Stimulated activated CD4-positive, alpha-beta T cell treated with anti-CD3 and anti-CD28 coated beads, Interleukin-1b, Interleukin-23, amount 100 ng/mL, for 48 hours (primary cell): Measurements from ENCODE around the gene SF3B2.
"Not testable (repeated sequence)": the region's sequence is repeated elsewhere in the genome, so short reads cannot be mapped to it uniquely, and the experiment has no call there.

ENCODE experiments used
- DNase-seq: peaks from one replicate; pipeline ENCODE4 v3.0.0-alpha.2; 2020

The SF3B2 gene

DNA sequence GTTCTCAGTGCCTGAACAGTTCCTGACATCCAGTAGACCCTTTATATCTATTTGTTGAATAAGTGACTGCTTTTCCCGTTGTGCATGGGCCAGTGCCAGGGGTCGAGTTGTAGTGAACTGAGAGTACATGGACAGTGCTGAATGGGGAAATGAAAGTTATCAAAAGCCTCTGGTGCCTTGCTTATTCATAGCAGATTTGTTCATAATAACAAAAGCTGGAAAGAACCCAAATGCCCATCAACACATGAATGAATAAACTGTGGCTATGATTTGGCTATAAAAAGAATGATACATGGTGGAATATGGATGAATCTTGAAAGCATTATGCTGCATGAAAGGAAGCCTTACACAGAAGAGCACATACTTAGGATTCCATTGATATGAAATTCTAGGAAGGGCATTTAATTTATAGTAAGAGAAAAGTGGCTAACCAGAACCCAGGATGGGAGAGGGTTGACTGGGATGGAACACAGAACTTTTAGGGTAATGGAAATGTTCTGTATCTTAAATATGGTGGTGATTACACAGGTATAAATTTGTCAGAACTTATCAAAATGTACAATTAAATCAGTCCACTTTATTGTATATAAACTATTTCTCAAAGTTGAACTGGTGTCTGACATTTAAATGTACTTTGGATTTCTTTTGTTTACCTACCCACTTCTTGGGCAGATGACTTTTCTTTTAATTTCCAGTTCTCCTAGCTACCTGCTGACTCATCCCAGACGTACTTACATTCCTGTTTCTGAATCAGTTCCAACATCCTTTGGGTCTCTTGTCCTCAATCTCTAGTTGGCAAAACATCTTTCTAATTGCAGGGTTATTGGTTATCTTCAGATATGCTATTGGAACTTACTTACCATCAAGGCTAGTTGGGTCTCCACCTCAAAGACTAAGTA, 60.7 kb downstream of the SF3B2 start:
- DNase-seq = no peak

DNA sequence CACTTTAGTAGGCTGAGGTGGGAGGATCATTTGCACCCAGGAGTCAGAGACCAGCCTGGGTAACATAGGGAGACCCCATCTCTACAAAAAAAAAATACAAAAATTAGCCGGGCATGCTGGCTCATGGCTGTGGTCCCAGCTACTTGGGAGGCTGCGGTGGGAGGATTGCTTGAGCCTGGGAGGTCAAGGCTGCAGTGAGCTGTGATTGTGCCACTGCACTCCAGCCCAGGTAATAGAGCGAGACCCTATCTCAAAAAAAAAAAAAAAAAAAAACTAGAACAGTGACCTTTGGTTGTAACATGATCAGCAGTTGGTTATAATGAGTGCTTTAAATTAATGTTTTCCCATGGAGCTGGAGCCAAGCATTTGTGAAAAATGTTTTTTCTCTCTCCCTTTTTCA, 62.8 kb downstream of the SF3B2 start:
- DNase-seq = not testable (repeated sequence)

DNA sequence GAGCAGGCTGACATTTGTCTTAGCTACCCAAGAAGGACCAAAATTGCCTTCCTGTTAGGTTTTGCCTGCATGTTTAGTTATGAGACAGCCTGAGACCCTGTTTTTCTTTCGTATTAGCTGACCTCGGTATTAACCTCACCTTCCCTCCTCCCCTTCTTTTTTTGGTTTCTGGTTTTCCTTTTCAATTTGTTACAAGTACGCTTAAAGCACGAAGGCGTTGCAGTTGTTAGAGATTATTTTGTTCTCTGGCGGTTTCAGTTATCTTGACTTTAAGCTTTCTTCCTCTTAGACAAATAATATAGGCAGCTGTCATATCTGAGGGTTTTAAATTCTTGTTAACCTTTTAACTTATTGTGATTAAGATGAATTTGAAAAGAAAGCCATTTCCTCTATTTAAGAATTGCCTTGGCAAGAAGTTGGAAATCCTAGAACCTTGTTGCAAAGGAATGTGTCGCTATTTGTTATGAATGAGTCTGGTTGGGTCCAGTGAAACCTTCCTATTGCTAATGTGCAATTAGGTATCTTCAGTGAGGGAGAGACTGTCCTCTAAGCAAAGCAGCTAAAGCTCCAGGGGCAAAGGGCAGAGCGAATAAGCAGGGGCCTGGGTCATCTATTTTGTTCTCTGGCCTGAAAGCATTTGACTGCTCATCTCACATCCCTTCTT, 63.6 kb downstream of the SF3B2 start:
- DNase-seq = no peak

DNA sequence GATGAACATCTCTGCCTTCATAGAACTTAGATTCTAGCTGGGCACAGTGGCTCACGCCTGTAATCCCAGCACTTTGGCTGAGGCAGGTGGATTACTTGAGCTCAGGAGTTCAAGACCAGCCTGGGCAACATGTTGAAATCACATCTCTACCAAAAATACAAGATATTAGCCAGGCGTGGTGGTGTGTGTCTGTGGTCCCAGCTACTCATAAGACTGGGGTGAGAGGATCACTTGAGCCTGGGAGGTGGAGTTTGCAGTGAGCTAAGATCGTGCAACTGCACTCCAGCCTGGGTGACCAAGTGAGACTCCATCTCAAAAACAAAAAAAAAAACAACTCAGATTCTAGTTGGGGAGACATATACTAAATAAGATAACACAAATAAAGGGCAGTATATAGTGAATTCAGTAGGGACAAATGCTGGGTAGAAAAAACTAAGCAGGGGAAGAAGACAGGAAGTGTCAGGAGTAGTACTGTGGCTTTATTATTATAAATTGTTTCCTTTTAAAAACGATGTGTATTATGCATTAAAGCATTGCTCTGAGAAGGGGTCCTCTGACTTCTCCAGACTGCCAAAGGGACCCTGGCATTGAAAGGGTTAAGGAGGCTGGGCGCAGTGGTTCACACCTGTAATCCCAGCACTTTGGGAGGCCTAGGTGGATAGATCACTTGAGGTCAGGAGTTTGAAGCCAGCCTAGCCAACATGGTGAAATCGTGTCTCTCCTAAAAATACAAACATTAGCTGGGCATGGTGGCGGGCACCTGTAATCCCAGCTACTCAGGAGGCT, 64.6 kb downstream of the SF3B2 start:
- no peak for DNase-seq

DNA sequence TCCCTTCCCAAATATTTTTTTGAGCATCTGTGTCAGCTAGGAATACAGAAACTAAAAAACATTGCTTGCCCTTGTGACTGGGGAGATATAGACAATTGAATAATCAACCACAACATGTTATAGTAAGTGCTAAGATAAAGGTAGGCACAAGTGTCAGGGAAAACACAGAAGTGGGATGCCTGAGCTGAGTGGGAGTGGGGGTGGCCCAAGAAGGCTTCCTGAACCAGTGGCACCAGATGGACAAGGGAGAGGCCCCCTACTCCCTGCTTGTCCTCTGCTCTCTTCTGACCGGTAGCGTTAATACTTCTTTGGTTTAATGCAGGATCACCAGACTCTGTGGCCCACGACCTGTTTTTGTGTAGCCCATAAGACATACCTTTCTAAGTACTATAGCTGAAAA, 66.7 kb downstream of the SF3B2 start:
- no peak for DNase-seq
